Breast epithelium (tissue), 3 donors: ENCODE results near the gene SYT13.

Source experiments
- CTCF ChIP-seq, 3 donors: fragments of 450-650 bp; IDR thresholded peaks; one replicate each; pipeline ENCODE4 v1.5.1; 2016 to 2017; ENCODE audit warnings: antibody characterized with exemption in 3 of 3, mild to moderate bottlenecking in 3 of 3, moderate library complexity in 3 of 3
- POLR2A ChIP-seq: fragments of 450-650 bp; IDR thresholded peaks from one replicate; pipeline ENCODE4 v1.6.1; 2016; ENCODE audit warnings: antibody characterized with exemption, mild to moderate bottlenecking, moderate library complexity

- no peak for TF ChIP-seq CTCF (IDR thresholded peaks at IDR 0.05)
- TF ChIP-seq POLR2A: no peak
Observed at GRCh38 chr11:45234306-45235006, 51.7 kb downstream of the SYT13 start.
